GM21423 (cell line): ENCODE measurements around the gene CNOT3.
"Not testable (repeated sequence)": the region's sequence is repeated elsewhere in the genome, so short reads cannot be mapped to it uniquely, and the experiment has no call there.

Experiments used
- ATAC-seq: cut with Tn5 transposase; IDR thresholded peaks from one replicate; pipeline ENCODE4 v1.9.1; 2021; ENCODE audit warnings: mild to moderate bottlenecking, moderate library complexity; ENCODE audit not compliant: unreplicated experiment

CNOT3 gene

DNA sequence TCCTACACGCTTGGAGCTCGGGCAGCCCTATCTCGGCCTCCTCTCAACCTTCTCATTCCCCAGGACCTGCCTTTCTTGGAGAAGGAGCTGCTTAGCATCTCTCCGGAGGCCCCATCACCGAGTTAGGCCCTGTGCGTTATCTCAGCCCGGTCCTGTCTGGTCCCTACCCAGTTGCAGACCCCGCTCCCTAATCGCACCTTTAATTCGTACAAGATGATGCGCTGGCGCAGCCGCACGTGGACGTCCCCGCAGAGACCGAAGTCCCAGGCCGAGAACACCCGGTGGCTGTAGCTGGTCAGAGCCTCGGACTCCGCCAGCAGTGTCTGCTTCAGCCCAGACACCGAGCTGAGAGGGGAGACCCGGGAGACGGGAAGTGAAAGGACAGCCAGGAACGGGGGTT lies 27.7 kb downstream of the CNOT3 start:
- no peak for ATAC-seq

DNA sequence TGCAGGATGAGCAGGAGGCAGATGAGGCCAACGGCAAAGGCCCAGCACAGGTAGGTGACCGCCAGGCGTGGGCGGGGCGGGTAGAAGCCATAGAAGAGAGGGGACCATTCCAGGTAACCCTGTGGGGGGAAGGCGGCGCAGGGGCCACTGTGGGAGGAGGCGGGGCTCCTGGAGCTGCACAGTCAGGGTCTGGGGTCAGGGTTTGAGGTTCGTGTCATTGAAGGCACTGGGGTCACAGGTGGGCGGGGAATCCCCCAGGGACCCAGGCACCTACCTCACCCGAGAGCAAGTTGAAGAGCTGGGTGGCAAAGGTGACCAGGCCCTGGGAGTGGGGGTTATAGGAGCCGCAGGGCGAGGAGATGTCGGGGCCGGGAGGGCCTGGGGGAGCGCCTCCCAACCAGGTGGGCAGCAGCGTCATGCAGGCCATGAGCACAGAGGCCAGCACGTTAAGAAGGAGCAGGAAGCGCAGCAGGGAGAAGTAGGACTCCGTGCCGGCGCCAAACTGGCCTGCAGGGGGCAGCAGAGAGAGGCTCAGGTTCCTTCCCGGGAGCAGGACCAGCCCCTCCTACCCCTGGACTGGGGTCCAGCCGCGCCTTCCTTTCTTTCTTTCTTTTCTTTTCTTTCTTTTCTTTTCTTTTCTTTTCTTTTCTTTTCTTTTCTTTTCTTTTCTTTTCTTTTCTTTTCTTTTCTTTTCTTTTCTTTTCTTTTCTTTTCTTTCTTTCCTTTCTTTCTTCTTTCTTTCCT lies 30.8 kb downstream of the CNOT3 start:
- no peak for ATAC-seq

DNA sequence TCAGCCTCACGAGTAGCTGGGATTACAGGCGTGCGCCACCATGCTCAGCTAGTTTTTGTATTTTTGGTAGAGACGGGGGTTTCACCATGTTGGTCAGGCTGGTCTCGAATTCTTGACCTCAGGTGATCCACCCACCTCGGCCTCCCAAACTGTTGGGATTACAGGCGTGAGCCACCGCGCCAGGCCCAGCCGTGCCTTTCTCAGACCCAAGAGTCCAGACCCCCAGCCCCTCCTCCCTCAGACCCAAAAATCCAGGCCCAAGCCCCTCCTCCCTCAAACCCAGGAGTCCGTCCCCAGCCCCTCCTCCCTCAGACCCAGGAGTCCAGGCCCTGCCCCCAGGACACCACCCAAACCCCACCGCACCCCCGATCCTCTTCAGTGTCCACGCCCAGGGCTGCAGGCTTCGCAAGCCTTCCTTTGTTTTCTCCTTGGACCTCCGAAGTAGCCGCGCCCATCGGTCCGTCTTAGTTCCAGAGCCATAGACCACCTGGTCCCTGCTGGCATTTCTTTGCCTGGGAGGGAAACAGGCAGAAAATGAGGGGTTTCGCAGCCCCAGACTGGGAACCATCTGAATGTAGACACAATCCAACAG lies 31.7 kb downstream of the CNOT3 start:
- ATAC-seq: no peak

DNA sequence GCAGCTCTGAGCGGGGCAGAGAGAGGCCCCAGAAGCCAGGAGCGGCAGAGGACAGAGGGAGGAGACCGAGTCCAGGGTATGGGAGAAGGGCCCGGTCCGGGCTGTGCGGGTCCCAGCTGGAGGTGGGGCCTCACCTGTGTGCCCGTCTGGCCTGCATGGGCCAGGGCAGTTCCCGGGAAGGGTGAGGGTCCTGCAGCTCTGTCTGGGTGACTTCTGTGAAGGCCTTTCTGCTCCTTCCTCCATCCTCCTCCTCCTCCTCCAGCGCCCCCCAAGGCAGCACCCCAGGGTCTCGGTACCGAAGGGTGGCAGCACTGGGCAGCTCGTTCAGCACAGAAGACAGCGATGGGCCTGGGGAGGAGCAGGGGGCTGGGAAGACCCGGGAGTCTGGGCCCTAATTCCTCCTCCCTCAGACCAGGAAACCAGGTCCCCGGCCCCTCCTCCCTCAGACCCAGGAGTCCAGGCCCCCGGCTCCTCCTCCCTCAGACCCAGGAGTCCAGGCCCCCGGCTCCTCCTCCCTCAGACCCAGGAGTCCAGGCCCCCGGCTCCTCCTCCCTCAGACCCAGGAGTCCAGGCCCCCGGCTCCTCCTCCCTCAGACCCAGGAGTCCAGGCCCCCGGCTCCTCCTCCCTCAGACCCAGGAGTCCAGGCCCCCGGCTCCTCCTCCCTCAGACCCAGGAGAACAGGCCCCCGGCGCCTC lies 34.3 kb downstream of the CNOT3 start:
- not testable (repeated sequence) for ATAC-seq

DNA sequence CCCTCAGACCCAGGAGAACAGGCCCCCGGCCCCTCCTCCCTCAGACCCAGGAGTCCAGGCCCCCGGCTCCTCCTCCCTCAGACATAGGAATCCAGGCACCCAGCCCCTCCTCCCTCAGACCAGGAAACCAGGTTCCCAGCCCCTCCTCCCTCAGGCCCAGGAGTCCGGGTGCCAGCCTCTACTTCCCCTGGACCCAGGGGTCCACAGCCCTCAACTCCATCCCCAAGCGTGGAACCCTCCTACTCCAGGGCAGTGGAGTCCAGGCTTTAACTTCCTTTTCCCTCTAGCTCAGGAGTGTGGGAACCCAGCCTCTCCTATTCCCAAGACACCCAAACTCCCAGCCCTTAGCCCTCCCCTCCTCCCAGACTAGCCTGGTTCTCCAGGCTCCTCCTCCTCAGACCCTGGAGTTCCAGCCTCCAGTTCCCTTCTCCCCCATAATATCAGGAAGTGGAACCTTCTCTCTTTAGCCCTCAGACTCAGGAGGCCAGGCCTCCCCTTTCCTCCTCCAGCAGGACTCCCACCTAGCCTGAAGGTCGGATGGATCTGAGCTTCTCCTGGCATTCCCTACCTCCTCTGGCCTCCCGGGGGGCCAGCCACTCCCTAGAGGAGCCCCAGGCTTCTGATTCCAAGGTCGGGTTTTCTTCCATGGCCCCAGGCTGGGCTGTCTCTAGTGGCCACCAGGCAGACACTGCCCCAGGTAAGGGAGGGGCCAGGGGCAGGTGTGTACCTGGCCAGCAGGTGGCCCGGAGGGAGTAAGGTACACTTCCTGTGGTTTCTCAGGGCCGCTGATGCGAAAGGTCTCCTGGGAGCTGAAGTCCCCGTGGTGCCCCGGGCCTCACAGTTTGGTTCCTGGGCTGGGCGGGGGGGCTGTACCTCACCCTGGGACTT lies 35.2 kb downstream of the CNOT3 start, which contains the start of gene TMC4:
Gene TMC4, minus strand, starts transcription at position 690 of the 888 bp plus-strand sequence. Its CDS starts 43 bp downstream, at position 647.
- ATAC-seq: no peak

DNA sequence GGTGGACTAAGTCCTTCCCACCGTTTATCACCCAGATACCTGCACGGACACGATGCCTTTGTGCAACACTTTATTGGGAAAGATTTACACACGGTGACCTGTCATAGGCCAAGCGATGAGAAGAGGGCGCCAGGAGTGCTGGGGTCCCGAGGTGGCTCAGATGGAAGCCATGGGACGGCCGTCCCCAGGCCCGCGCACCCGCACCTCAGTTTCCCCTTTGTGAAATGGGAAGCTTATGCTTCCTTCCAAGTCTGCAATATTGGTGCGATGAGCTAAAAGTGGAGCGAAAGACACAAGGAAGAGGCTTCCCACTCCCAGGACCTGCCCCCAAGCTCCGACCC lies 35.8 kb downstream of the CNOT3 start:
- ATAC-seq: no peak

DNA sequence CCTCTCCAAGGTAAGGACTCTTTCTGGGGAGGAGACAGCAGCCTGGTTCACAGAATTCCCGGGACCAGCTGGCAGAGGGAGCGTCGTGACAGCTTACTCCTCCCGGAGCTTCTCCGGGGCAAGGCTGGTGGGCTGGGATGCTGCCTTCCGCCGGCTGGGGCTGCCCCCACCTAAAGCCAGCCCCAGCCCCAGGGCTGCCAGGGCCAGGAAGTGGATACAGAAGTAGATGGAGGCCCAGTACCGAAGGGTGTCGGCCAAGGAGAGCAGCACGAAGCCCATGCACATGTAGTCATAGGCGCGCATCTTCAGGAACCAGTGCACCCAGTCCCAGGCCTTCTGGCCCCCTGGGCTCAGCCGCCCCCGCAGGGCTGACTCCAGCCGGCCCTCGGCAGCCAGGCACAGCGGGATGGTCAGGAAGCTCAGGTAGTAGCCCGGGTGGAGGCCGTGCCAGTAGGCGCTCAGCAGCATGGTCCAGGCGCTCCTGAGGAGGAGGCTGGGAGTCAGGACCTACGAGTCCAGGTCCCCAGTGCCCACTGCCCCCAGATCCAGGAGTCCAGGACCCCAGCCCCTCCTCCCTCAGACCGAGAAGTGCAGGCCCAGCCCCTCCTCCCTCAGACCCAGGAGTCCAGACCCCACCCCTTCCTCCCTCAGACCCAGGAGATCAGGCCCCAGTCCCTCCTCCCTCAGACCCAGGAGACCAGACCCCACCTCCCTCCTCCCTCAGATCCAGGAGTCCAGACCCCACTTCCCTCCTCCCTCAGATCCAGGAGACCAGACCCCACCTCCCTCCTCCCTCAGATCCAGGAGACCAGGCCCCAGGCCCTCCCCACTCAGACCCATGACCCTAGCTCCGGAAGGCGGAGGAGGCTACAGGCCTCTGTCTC lies 36.6 kb downstream of the CNOT3 start:
- no peak for ATAC-seq

DNA sequence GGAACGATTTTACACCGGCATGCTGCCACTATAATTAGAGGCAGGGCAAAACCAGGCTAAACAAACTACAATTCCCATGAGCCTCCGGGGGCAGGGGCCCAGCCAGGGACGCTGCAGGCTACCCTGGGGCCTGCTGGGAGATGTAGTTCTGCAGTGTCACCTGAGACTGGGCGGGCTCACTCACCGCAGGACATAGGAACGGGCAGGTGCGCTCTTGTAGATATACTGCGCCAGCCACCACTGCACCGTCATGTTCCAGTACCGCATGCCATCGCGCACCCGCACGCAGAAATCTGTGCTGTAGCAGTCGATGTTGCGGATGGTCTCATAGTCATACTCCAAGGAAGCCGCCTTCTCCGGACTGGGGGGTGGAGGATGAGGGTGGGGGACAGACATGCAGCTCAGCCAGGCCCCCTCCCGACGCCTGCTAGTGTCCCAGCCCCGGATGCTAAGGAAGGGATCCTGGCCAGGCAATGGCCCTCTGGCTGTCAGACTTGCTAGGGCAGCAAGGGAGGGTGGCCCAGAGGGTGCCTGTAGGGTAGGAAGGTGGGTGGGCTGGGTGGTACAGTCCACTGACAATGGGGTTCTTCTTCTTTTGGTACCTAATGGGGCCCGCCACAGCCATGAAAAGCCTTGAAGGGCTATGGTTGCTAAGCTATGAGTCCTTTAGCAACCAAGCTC lies 41.2 kb downstream of the CNOT3 start:
- ATAC-seq: no peak

DNA sequence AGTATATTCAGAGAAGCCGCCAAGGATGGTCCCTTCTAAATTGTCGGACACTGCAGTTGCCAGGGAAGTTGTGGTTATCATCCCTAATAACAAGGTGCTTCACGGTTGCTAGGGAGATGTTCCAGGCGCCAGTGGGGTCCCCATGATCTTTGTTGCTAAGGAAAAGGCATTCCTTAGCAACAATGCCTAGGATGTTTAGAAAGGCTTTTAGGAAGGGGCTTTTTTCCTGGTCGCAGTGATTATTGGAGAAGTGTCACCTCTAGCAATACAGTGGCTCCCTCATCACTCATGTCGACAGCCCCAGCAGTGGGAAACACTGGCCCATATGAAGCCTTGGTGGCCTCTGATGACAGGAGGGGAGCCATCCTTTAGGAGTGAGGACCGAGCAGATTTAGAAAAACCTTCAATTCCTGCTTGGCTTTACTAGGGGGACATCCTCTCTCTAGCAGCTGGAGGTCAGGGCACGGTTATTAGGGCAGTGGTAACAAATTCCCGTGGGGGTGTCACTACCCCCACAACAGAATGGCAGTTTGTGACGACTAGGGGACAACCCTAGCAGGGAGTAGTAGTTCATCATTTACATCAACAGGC lies 41.8 kb downstream of the CNOT3 start:
- no peak for ATAC-seq

DNA sequence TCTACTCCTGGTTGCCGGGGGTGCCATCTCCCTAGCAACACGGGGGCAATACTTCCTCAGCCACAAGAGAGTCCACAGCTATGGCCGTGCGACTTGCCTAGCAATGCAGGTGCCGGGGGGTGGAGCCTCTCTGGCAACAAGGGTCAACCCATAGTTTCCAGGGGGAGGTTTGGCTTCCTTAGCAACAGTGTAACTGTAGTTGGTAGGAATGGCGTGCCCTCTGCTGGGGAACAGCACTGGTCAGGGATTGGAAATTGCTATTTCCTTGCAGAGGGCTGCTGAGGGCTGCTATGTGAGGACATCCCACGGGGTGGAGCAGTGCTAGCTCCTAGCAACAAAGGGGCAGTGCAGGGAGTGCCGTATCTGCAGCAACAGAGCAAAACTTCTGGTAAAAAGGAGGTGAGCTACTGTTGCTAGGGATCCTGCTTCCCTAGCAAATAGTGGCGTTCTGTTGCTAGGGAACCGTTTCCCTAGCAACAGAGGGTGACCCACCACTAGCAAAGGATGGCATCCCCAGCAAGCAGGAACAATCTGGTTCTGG lies 42.4 kb downstream of the CNOT3 start:
- no peak for ATAC-seq

DNA sequence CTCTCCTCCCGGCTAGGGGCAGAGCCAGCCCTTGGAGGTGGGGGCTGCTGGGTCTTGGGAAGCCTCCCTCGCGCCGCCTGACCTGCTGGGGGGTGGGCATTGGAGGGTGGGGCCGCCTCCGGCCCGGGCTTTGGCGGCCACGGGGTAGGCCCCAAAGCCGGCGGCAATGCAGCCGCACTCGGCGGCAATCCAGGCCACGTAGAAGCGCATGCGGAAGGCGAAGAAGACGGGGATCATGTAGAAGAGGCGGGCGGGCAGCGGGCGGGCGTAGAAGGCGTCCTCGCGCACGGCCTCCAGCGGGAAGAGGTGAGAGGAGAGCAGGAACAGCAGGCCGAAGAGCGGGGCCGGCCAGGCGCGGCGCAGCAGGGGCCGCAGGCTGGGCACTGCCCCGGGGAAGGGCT lies 43.1 kb downstream of the CNOT3 start:
- ATAC-seq: no peak

DNA sequence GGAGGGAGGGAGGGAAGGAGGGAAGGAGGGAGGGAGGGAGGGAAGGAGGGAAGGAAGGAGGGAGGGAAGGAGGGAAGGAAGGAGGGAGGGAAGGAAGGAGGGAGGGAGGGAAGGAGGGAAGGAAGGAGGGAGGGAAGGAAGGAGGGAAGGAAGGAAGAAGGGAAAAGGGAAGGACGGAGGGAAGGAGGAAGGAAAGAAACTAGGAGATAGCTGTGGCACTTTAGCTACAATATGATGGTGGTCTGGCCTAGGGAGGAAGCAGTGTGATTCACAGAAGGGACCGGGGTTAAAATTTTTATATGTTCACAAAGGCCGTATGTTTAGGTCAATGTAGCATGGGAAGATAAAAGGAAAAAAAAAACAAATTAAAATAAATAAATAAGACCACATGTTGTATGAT lies 44.3 kb downstream of the CNOT3 start:
- ATAC-seq: not testable (repeated sequence)

DNA sequence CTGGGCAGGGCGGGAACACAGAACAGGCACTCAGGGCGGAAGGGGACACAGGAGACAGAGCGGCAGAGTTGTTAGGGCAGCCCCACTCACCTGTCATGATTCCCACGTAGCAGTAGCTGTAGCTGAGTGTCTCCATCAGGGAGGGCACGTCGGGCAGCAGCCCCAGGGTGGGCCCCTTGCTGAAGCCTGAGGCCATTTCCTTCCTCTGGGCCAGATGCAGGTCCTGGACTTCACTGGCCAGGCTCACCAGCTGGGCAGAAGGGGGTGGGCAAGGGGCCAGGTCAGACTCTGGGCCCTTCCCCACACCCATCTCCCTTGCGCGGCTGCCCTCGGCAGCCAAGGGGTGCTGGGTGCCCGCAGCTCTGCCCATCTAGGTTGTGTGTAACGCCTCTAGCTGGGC lies 45.9 kb downstream of the CNOT3 start:
- ATAC-seq: no peak

DNA sequence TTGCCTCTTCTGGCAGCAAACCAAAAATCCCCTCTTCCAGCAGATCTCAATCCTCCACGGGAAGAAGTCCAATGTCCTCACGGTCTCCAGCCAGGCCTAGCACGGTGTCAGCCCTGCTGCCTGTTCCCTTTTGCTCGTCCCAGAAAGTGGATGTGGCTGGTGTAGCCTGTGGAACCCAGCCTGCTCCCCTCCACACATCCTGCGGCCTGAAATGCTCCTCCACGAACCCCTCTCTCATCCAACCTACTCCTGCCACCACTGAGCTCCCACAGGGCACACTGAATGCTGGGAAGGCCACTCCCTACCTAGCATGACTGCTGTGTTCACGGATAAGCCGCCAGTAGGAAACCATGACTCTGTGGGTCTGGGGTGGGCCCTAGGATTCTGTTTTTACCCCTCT lies 48.8 kb downstream of the CNOT3 start:
- ATAC-seq: no peak

DNA sequence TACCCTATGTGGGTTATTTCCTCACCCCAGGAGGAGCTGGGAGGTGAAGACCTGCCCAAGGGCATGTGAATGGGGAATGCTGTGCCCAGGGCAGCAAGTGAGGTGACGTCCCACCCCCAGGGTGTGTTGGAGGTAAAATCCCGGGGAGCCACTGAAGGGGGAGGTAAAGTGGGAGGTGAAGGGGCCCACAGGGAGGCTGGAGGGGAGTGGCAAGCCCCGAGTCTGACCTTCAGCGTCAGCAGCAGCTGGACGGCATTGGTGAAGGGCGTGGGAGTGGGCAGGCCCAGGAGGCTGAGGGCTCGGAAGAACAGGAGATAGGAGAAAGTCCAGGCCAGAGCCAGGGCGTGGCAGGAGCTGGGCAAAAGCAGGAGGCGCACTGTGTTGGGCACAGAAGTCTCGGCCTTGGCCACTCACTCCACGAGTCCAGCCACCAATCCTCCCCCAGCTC lies 49.4 kb downstream of the CNOT3 start:
- ATAC-seq: no peak

DNA sequence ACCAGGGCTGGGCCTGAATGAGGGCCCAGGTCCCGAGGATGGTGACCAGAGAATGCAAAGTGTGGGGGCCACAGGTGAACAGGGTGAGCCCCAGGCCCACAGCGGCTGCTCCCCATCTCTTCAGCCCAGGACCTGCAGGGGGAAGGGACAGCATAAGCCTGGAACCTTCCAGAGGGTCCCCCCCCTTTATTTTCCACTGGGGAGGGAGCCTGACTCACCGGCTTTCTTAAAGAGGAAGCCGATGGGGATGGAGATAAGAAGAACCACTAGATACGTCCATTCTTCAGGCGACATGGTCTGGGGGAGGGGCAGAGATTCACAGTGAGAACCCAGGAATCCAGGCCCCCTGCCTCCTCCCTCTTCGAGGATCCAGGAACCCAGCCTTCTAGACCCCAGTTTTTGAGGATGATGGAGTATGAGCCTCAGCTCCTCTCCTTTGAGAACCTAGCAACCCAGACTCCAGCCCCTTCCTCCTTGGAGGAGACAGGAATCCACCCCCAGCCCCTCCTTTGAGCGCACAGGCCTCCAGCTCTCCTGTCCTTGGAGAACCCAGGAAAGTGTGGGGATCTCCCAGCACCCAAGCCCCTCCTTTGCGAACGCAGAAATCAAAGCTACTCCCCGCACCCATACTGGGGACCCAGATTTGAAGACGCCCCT lies 50.8 kb downstream of the CNOT3 start:
- no peak for ATAC-seq

DNA sequence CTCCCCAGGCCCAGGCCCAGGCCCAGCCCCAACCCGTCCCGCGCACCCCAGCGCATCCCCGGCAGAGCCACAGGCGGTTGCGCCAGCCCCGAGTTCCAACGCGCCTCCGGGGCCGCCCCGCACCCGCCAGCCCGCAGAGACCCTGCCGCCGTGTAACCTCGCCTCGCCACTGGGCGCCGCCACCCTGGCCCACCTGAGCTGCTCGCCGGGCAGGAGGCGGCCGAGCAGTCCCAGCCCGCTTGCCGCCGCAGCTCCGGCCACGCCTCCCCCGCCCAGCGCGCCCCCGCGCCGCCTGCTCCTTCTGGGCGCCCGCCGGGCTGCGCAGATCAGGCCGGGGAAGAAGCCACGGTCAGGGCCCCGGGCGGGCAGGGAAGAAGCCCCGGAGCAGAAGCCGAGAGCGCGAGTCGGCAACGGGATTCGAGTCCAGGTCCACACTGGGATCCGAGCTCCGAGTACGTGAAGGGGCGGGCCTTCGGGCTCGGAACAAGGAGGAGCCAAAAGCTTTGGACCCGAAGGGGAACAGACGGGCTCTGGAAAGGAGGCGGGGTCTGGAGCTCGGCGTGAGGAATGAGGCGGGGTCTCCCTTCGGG lies 51.7 kb downstream of the CNOT3 start, which contains the start of gene MBOAT7:
Gene MBOAT7, minus strand, starts transcription at position 436 of the 590 bp plus-strand sequence. CDS start 1,072 bp downstream, outside the sequence.
- peak; percentile 13 for ATAC-seq
